Activated CD8-positive, alpha-beta memory T cell treated with anti-CD3 and anti-CD28 coated beads, Interleukin-2, amount 10 ng/mL, durations not matched to agents 7 days and 5 days (primary cell): ENCODE measurements around the gene TXN2. TPM values are rescaled to one million over a fixed set of nuclear protein-coding genes. Genes with fewer than 3 reads are reported as not detected.
A peak's percentile ranks its signal among the peaks of the same experiment; 100 is the strongest.

Experiments
- ATAC-seq: fragments of 150-1000 bp; cut with Tn5 transposase; one replicate; pipeline ENCODE4 v1.10.0; 2021; ENCODE audit warnings: moderate library complexity
- CTCF ChIA-PET: fragments of 350-600 bp; sonication (Branson Sonifier 250); formaldehyde crosslinking; loops from one replicate; lab custom pipeline; 2021; ENCODE audit warnings: antibody characterized with exemption; lab: Charles Lee
- DNase-seq: peaks from one replicate; pipeline ENCODE4 v3.0.0-alpha.2; 2020
- H3K27ac Mint-ChIP-seq: one replicate; pipeline ENCODE4 v1.8.0; 2021; ENCODE audit warnings: mild to moderate bottlenecking, mixed read lengths
- H3K27me3 Mint-ChIP-seq: one replicate; pipeline ENCODE4 v1.8.0; 2021; ENCODE audit warnings: mixed read lengths
- H3K36me3 Mint-ChIP-seq: one replicate; pipeline ENCODE4 v1.8.0; 2021; ENCODE audit warnings: mild to moderate bottlenecking, mixed read lengths
- H3K4me1 Mint-ChIP-seq: one replicate; pipeline ENCODE4 v1.8.0; 2021; ENCODE audit warnings: mixed read lengths
- H3K4me3 Mint-ChIP-seq: one replicate; pipeline ENCODE4 v1.8.0; 2021; ENCODE audit warnings: mild to moderate bottlenecking, moderate library complexity, mixed read lengths
- H3K9me3 Mint-ChIP-seq: one replicate; pipeline ENCODE4 v1.8.0; 2022; ENCODE audit warnings: low read depth, mixed read lengths
- total RNA-seq, 2 experiments: library from RNA; stranded (reverse); gene quantifications; one replicate each; pipeline ENCODE4 v1.2.3, GENCODE V29; 2021

Gene TXN2
- total RNA-seq, 2 experiments from 2014 or later: 78.7 to 82.6 TPM

DNA sequence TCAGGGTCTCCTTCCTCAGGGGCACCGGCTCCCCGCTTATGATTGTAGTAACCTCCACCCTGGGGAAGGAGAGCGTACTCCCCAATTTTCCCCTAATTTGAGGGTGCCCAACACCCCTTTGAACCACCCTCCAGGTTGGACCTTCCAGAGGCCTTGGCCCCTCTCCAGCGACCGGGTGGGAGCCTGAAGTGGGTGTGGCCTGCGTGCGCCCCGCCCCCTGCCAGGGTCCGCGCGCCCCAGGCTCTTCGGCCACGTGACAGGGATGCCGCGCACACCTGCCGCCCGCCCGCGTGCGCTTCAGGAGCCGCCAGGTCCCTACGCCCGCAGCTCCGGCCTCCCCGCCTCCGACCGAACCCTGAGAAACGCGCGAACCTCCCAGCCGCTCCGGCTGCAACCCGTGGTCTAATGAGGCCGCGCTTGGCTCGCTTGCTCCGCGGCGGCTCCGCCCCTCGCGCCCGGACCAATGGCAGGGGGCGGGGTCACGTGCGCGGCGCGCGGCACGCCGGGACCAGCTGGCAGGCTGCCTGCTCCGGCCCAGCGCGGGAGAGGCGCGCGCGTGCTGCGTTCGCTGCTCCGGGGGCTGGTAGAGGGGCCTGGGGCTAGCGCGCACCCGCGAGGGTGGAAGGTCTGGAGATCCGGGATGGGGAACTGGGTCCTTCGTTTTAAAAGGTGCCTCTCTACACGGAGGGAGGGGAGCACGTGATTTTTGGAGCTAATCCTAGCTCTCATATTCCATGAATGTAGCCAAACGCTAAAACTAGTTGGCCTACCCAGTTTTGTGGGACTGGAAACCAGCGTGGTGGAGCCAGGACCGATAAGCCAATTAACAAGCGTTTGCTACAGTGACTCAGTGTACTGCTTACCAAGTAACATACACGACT lies 25.4 kb upstream of the TXN2 start, which contains the start of gene FOXRED2:
Gene FOXRED2, minus strand, starts transcription at position 404 of the 881 bp plus-strand sequence. CDS start 618 bp downstream, outside the sequence.
- Mint-ChIP-seq H3K9me3 (no peaks in the 10 kb centered on the region), H3K36me3 (peaks cover 14% of the 10 kb centered on the region), H3K27ac (peak within 1 kb of the TSS; percentile 65), H3K27me3 (no peaks in the 10 kb centered on the region), H3K4me3 (peak within 1 kb of the TSS; percentile 65), H3K4me1 (peaks cover 21% of the 10 kb centered on the region)
- DNase-seq (peak; percentile 93), ATAC-seq (peak; percentile 99)
- CTCF ChIA-PET: interaction anchor here (0.8 to 1.7 kb wide), 9 partner anchors 12 to 268 kb away, joined by 3 to 6 read pairs (median 3); partner anchors contain the start of gene APOL2

DNA sequence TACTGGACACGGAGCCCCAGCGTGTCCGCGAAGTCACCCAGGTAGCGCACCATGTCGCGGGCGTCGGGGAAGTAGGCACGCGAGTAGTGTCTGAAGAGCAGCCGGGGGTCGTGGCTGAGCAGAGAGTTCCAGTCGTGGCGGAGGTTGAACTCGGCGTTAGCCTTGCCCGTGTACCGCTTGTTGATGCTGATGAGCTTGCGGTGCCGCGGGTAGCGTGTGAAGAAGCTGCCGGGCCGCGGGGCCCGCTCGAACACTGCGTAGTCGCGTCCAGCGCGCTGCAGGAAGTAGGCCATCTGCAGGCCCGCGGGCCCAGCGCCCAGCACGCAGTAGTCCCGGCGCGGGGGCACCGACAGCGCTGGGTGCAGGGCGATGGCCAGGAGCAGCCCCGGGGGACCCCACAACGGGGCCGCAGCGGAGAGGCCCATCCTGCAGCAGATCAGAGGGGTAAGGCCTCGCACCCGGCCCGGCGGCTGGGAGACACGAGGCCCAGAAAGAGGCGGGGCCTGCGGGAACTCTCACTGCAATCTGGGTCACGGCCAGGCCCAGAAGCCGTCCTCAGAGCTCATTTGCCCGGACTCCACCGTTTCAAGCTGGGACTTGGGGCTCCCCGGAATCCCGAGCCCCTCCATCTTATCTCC lies 24.7 kb upstream of the TXN2 start:
- Mint-ChIP-seq H3K9me3 (no peaks in the 10 kb centered on the region), H3K27me3 (no peaks in the 10 kb centered on the region), H3K27ac (no peak overlapping the region), H3K4me1 (peaks cover 21% of the 10 kb centered on the region), H3K36me3 (peaks cover 9% of the 10 kb centered on the region), H3K4me3 (peak overlapping the region; percentile 65)
- CTCF ChIA-PET: interaction anchor here (1.0 to 1.5 kb wide), 3 partner anchors 19 to 205 kb away, joined by 3 to 5 read pairs (median 3); no protein-coding TSS in a partner anchor
- no peak for ATAC-seq
- DNase-seq: no peak

DNA sequence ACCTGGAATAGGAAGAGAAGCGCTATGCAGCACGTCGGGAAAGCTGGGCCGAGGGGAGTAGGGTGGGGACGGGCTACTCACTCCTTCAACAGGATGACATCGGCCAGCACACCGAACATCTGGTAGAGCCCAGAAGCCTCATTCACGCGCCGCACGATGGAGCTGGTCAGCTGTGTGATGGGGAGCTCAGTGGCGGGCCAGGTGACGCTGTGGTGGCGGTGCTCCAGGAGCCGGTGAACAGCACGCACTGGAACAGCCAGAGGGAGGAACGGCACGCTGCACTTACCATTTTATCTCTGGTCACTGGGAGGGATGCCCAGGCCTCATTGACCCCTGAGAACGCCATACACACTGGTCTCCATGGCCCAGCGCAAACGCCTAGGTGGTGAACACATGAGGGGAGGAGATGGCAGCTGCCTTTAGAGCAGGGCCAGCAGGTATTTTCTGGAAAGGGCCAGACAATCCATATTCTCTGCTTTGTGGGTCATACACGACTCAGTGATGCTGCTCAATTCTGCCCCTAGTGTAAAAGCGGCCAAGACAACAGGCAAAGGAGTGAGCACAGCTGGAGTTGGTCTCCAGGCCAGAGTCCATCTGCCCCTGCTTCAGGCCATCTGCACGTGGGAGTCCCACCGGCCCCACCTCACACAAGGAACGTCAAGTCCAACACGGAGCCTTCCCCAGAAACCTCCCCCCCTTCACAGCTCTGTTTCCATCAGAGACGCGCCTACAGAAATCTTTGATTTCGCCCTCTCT lies 16.6 kb upstream of the TXN2 start:
- CTCF ChIA-PET: no interaction called here
- Mint-ChIP-seq H3K9me3 (no peaks in the 10 kb centered on the region), H3K27me3 (no peaks in the 10 kb centered on the region), H3K27ac (no peak overlapping the region), H3K4me3 (no peak overlapping the region), H3K36me3 (peaks cover 2% of the 10 kb centered on the region), H3K4me1 (no peaks in the 10 kb centered on the region)
- no peak for DNase-seq
- no peak for ATAC-seq

DNA sequence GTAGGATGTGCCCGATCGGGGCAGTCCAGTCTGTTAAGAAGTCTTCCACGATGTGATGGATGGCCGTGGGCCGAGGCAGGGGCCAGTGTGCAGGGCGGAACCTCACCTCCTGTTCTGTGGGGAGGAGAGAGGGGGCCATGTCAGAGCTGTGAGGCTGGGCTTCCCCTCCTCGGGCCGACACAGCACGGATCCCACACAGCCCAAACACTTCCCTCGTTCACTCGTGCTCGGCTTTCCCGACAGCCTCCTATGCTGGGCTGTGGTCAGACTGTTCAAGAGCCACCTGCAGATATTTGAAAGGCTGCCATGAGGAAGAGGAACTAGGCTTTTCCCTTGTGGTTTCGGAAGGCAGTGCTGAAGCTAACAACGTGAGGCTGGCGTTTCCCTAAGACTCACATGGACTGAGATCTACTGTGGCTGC lies 12.3 kb upstream of the TXN2 start:
- Mint-ChIP-seq H3K27me3 (no peaks in the 10 kb centered on the region), H3K27ac (no peak overlapping the region), H3K4me1 (no peaks in the 10 kb centered on the region), H3K9me3 (no peaks in the 10 kb centered on the region), H3K36me3 (peaks cover 7% of the 10 kb centered on the region), H3K4me3 (no peak overlapping the region)
- ATAC-seq: no peak
- CTCF ChIA-PET: interaction anchor here (0.9 to 1.9 kb wide), 3 partner anchors 193 to 215 kb away, joined by 3 to 4 read pairs (median 3); no protein-coding TSS in a partner anchor
- DNase-seq: no peak

DNA sequence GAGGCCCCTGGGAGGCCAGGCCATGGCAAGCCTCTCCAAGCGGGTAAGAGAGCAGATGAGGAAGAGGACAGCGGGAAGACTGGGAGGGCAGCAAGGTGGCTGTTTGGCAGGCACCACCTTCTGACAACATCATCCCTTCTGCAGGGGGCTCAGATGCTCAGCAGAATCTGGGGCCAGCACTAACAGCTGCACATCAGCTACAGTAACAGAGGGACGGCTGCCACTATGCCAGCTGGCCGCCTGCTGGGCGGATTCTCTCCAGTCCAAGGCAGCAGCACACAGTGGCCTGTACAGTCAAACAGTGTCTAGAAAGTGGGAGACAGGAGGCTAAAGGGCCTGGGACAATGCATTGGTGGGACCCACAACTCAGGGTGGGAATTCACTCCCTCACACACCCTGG lies 10.7 kb upstream of the TXN2 start:
- Mint-ChIP-seq H3K27ac (no peak overlapping the region), H3K4me1 (no peaks in the 10 kb centered on the region), H3K27me3 (no peaks in the 10 kb centered on the region), H3K9me3 (no peaks in the 10 kb centered on the region), H3K4me3 (no peak overlapping the region), H3K36me3 (peaks cover 12% of the 10 kb centered on the region)
- DNase-seq: no peak
- CTCF ChIA-PET: interaction anchor here (1.3 kb wide), 1 partner anchor 10 kb away, joined by 4 read pairs; the partner anchor contains the start of gene TXN2
- ATAC-seq: no peak

DNA sequence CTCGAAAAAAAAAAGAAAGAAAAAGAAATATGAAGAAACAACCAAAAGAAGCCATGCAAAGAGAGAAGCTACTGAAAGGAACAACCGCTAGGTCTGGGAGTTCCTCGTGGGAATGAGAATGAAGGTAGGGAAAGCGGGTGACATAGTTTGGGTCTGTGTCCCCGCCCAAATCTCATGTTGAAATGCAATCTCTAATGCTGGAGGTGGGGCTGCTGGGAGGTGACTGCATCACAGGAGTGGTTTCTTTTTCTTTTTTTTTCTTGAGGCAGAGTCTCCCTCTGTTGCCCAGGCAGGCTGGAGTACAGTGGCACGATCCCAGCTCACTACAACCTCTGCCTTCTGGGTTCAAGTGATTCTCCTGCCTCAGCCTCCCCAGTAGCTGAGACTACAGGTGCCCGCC lies 9.7 kb upstream of the TXN2 start:
- Mint-ChIP-seq H3K9me3 (no peaks in the 10 kb centered on the region), H3K36me3 (peaks cover 19% of the 10 kb centered on the region), H3K4me3 (no peak overlapping the region), H3K4me1 (no peaks in the 10 kb centered on the region), H3K27me3 (no peaks in the 10 kb centered on the region), H3K27ac (no peak overlapping the region)
- ATAC-seq (no peak), DNase-seq (no peak)
- CTCF ChIA-PET: interaction anchor here (1.3 kb wide), 1 partner anchor 9 kb away, joined by 4 read pairs; the partner anchor contains the start of gene TXN2

DNA sequence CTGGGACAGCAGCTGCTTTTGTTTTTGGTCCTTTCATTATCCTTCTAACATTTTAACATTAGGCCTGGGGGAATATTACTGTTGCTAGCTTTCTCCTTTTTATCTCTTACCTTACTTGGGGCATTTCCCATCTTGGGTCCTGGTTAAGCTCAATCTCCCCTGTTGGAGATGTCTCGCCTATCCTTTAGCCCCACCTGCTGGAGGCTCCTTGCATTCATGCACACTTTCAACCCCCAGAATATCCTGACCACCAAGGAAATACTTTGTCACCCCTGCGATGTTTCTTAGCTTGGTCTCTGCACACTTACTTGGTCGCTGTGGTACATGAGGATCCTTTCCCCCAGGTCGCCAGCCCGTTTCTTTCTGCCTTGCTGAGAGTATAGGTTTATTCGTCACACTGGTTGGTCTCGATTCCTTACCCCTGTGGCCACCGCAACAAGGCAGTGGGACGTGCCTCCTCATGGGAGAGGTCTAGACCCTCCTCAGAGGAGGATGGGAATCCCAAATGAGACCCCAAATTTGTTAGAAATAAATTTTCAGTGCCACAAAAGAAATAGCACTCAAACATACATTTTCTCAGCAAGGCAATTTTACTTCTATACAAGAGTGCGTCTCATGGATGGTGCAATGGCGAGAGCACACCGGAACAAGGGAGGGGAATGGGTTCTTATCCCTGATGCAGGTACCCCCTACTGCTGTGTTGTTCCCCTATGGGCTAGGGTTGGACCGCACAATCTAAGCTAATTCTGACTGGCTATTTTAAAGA lies 5.4 kb upstream of the TXN2 start:
- Mint-ChIP-seq H3K9me3 (no peaks in the 10 kb centered on the region), H3K4me1 (peaks cover 11% of the 10 kb centered on the region), H3K27me3 (no peaks in the 10 kb centered on the region), H3K27ac (no peak overlapping the region), H3K4me3 (no peak overlapping the region), H3K36me3 (peaks cover 15% of the 10 kb centered on the region)
- DNase-seq (peak; percentile 73), ATAC-seq (no peak)
- CTCF ChIA-PET: interaction anchor here (0.6 to 2.8 kb wide), 31 partner anchors 15 to 363 kb away, joined by 3 to 16 read pairs (median 4); partner anchors contain the start of genes APOL1, APOL2 and FOXRED2

DNA sequence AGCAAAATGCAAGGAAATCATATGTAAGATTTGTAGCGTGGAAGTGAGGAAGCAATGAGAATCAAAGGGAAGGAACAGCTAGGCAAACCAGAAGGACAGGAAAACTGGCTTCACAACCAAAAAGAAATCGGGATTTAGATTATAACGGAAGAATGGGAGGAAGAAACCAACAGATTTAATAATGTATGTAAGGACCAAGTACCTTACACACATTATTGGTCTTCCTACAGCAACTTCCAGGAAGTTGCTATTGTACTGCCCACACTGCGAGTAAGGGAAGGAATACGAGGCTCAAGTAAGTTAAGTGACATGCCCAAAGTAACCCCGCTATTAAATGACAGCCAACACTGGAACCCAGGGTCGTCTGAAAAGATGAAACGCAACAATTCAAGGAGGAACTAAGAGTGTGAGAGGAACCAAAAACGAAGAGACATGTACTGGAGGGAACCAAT lies 473 bp downstream of the TXN2 start:
- no peaks in the 10 kb centered on the region for H3K27me3 Mint-ChIP-seq
- peak overlapping the region; percentile 92 for H3K27ac Mint-ChIP-seq
- peak; percentile 5 for ATAC-seq
- CTCF ChIA-PET: interaction anchor here (1.0 to 1.9 kb wide), 5 partner anchors 11 to 285 kb away, joined by 3 to 9 read pairs (median 4); no protein-coding TSS in a partner anchor
- H3K4me3 Mint-ChIP-seq: peak overlapping the region; percentile 93
- DNase-seq: no peak
- peaks cover 30% of the 10 kb centered on the region for H3K4me1 Mint-ChIP-seq
- H3K36me3 Mint-ChIP-seq: peaks cover 25% of the 10 kb centered on the region
- no peaks in the 10 kb centered on the region for H3K9me3 Mint-ChIP-seq

DNA sequence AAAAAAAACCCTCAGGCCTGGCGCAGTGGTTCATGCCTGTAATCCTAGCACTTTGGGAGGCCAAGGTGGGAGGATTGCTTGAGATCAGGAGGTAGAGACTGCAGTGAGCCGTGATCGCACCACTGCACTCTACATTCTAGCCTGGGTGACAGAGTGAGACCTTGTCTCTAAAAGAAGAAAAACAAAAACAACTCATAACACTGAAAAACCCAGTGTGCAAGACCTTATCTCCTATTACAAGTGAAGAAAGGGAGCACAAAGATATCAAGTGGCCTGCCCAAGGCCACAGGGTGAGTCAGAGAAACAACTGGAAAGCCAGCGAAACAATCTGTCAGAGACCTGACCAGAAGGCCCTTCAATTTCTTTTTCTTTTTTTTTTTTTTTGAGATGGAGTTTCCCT lies 2.5 kb downstream of the TXN2 start:
- Mint-ChIP-seq H3K4me3 (no peak overlapping the region), H3K4me1 (peaks cover 28% of the 10 kb centered on the region), H3K36me3 (peaks cover 42% of the 10 kb centered on the region), H3K27ac (no peak overlapping the region), H3K9me3 (no peaks in the 10 kb centered on the region), H3K27me3 (no peaks in the 10 kb centered on the region)
- CTCF ChIA-PET: interaction anchor here (0.9 kb wide), 1 partner anchor 9 kb away, joined by 3 read pairs; no protein-coding TSS in a partner anchor
- no peak for DNase-seq
- no peak for ATAC-seq

DNA sequence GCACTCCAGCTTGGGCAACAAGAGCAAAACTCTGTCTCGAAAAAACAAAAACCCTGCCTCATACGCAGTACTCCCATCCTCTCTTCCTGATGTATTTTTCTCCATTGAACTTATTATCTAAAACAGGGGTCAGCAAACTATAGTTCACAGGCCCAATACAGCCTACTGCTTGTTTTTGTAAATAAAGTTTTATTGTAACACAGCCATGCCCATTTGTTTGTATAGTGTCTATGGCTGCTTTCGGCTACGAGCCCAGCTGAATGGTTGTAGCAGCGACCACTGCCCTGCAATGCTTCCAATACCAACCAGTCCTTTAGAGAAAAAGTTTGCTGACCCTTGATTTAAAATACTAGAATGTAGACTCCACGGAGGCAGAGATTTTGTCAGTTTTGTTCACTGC lies 6.1 kb downstream of the TXN2 start:
- H3K9me3 Mint-ChIP-seq: no peaks in the 10 kb centered on the region
- H3K36me3 Mint-ChIP-seq: peaks cover 41% of the 10 kb centered on the region
- H3K27me3 Mint-ChIP-seq: no peaks in the 10 kb centered on the region
- ATAC-seq: no peak
- no peak overlapping the region for H3K4me3 Mint-ChIP-seq
- no peak for DNase-seq
- CTCF ChIA-PET: interaction anchor here (0.6 to 1.5 kb wide), 2 partner anchors 92 to 136 kb away, joined by 3 read pairs; no protein-coding TSS in a partner anchor
- peaks cover 16% of the 10 kb centered on the region for H3K4me1 Mint-ChIP-seq
- H3K27ac Mint-ChIP-seq: no peak overlapping the region

DNA sequence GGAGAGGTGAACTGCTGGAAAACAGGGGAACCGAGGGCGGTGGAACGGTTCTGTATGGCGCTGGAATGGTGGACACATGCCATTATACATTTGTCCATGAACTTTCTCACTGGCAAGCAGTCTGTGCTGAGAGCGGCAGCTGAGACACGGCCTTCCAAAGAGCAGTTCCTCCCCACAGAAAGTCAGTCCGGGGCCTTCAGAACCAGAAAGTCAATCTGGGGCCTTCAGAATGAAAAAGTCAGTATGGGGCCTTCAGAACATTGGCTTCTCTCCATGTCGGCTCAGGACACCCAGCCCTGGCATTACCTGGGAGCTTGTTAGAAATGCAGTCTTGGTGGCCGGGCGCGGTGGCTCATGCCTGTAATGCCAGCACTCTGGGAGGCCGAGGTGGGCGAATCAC lies 8.8 kb downstream of the TXN2 start:
- CTCF ChIA-PET: interaction anchor here (1.2 kb wide), 1 partner anchor 195 kb away, joined by 4 read pairs; no protein-coding TSS in a partner anchor
- Mint-ChIP-seq H3K4me3 (no peak overlapping the region), H3K36me3 (peaks cover 32% of the 10 kb centered on the region), H3K4me1 (peaks cover 26% of the 10 kb centered on the region), H3K9me3 (no peaks in the 10 kb centered on the region), H3K27me3 (no peaks in the 10 kb centered on the region), H3K27ac (no peak overlapping the region)
- no peak for DNase-seq
- no peak for ATAC-seq

DNA sequence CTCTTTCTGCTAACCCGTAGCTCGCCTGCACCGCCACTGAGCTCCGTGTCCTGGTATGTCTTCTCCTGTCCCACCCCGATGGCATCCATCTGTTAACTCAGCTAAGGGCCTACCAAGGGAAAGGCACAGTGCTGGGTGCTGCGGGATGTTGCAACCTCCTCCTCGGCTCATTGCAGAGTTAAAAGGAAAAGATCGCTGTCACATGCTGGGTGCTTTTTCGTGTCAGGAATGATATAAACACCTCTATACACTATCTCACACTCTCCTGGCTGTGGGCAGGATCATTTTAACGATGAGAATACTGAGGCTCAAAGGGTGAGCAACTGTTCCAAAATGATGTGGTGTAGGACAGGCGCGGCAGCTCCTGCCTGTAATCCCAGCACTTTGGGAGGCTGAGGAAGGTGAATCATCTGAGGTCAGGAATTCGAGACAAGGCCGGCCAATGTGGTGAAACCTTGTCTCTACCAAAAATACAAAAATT lies 10.1 kb downstream of the TXN2 start:
- DNase-seq (no peak), ATAC-seq (no peak)
- Mint-ChIP-seq H3K36me3 (peaks cover 26% of the 10 kb centered on the region), H3K4me3 (no peak overlapping the region), H3K4me1 (peaks cover 35% of the 10 kb centered on the region), H3K27me3 (no peaks in the 10 kb centered on the region), H3K27ac (no peak overlapping the region), H3K9me3 (no peaks in the 10 kb centered on the region)
- CTCF ChIA-PET: interaction anchor here (0.7 to 6.9 kb wide), 37 partner anchors 15 to 308 kb away, joined by 3 to 74 read pairs (median 4); partner anchors contain the start of genes APOL2 and MYH9
